Endothelial cell of umbilical vein (primary cell): Measurements from ENCODE around the gene AGAP3. TPM values are rescaled to one million over a fixed set of nuclear protein-coding genes. Genes with fewer than 3 reads are reported as not detected.

Source experiments
- BruUV-seq: library from RNA; stranded (reverse); fragments of 400-500 nt; replicated peaks from 2 replicates; lab custom pipeline; 2021; lab: Mats Ljungman, UMichigan
- CTCF ChIA-PET: fragments of 300-600, 350-600 bp; sonication (Branson Sonifier 250); formaldehyde crosslinking; loops from one replicate; lab custom pipeline; 2021; ENCODE audit warnings: antibody characterized with exemption, inconsistent platforms; lab: Charles Lee
- POLR2A ChIA-PET: fragments of 300-600, 350-600 bp; sonication (Branson Sonifier 250); formaldehyde crosslinking; loops from one replicate; lab custom pipeline; 2021; ENCODE audit warnings: antibody characterized with exemption, inconsistent platforms; lab: Charles Lee
- DNase-seq: peaks from one replicate; pipeline ENCODE4 v3.0.0-alpha.2; 2011; ENCODE audit warnings: low read depth, low spot score
- FAIRE-seq: peaks from 2 replicates; lab custom pipeline; 2011; peaks lifted over from hg19 to GRCh38; lab: Jason Lieb, UNC
- H2AFZ ChIP-seq: 2 replicates; pipeline ENCODE4 v1.6.0; 2012; ENCODE audit warnings: low read depth, low read length, control low read depth, inconsistent platforms
- H3K27ac ChIP-seq: 2 replicates; pipeline ENCODE4 v1.5.1; 2011; ENCODE audit warnings: low read depth, mild to moderate bottlenecking, control low read depth, low read length, moderate library complexity; ENCODE audit not compliant: insufficient read depth
- H3K27me3 ChIP-seq, 2 experiments: 2 replicates each; pipeline versions ENCODE4 v1.6.0 to v1.6.1; 2011; ENCODE audit warnings: low read length in 2 of 2, mixed read lengths in 1 of 2; ENCODE audit not compliant: control insufficient read depth in 2 of 2, insufficient read depth in 2 of 2
- H3K36me3 ChIP-seq, 2 experiments: 2 replicates in 1 of 2; 3 replicates in 1 of 2; pipeline ENCODE4 v1.5.1; 2011; ENCODE audit warnings: low read length in 2 of 2, mild to moderate bottlenecking in 1 of 2, moderate library complexity in 1 of 2; ENCODE audit not compliant: control insufficient read depth in 2 of 2, insufficient read depth in 2 of 2; ENCODE audit errors: extremely low read depth in 1 of 2
- H3K4me1 ChIP-seq: 3 replicates; pipeline ENCODE4 v1.5.1; 2011; ENCODE audit warnings: mild to moderate bottlenecking, low read length; ENCODE audit not compliant: control insufficient read depth, insufficient read depth; ENCODE audit errors: extremely low read depth
- H3K4me2 ChIP-seq: 2 replicates; pipeline ENCODE4 v1.6.1; 2011; ENCODE audit warnings: low read length, control low read depth, mixed read lengths; ENCODE audit not compliant: insufficient read depth
- H3K4me3 ChIP-seq, 3 experiments: fragments of 200-600 bp in 1 of 3; sonication (generic), shearing (Covaris generic) in 1 of 3; replicated peaks in 1 of 3; 2 replicates each; pipeline ENCODE4 v1.5.1; 2011 to 2016; ENCODE audit warnings: control low read depth in 3 of 3, low read length in 3 of 3, mild to moderate bottlenecking in 2 of 3, inconsistent platforms in 1 of 3, low read depth in 1 of 3, moderate library complexity in 1 of 3; ENCODE audit not compliant: insufficient read depth in 1 of 3
- H3K79me2 ChIP-seq: 2 replicates; pipeline ENCODE4 v1.6.0; 2012; ENCODE audit warnings: low read length, inconsistent platforms; ENCODE audit not compliant: control insufficient read depth, insufficient read depth
- H3K9ac ChIP-seq: replicated peaks from 2 replicates; pipeline ENCODE3; 2011; ENCODE audit warnings: low read length, control low read depth; ENCODE audit not compliant: insufficient read depth; ENCODE audit errors: extremely low read depth
- H3K9me1 ChIP-seq: replicated peaks from 3 replicates; pipeline ENCODE4 v1.6.0; 2011; ENCODE audit warnings: mild to moderate bottlenecking, low read length; ENCODE audit not compliant: control insufficient read depth, insufficient read depth; ENCODE audit errors: extremely low read depth
- H3K9me3 ChIP-seq: replicated peaks from 2 replicates; pipeline ENCODE4 v1.5.1; 2012; ENCODE audit warnings: low read length, inconsistent platforms; ENCODE audit not compliant: control insufficient read depth, insufficient read depth
- H4K20me1 ChIP-seq: replicated peaks from 2 replicates; pipeline ENCODE3; 2011; ENCODE audit warnings: mild to moderate bottlenecking, low read length; ENCODE audit not compliant: control insufficient read depth, insufficient read depth; ENCODE audit errors: extremely low read depth
- EZH2 ChIP-seq: IDR thresholded peaks from 2 replicates; pipeline ENCODE4 v1.6.1; 2012; ENCODE audit warnings: borderline replicate concordance, low read depth, mild to moderate bottlenecking, moderate library complexity, low read length, inconsistent platforms; ENCODE audit not compliant: severe bottlenecking
- FOS ChIP-seq: IDR thresholded peaks from 2 replicates; pipeline ENCODE4 v1.6.1; 2011; ENCODE audit warnings: mild to moderate bottlenecking, low read length, moderate library complexity, borderline replicate concordance; ENCODE audit not compliant: insufficient read depth
- GATA2 ChIP-seq: IDR thresholded peaks from 2 replicates; pipeline ENCODE4 v1.7.0; 2011; ENCODE audit warnings: low read depth, mild to moderate bottlenecking, moderate library complexity, mixed read lengths, low read length; ENCODE audit not compliant: insufficient read length, insufficient read depth
- JUN ChIP-seq: IDR thresholded peaks from 2 replicates; pipeline ENCODE4 v1.6.1; 2011; ENCODE audit warnings: borderline replicate concordance, low read depth; ENCODE audit not compliant: insufficient read length, insufficient read depth
- MAX ChIP-seq: IDR thresholded peaks from 2 replicates; pipeline ENCODE4 v1.6.1; 2011; ENCODE audit not compliant: insufficient read depth, insufficient read length
- MYC ChIP-seq: IDR thresholded peaks from one replicate; pipeline ENCODE4 v1.6.1; 2011; ENCODE audit warnings: mild to moderate bottlenecking, low read depth, low read length
- POLR2A ChIP-seq: IDR thresholded peaks from 2 replicates; pipeline ENCODE4 v1.6.1; 2012; ENCODE audit warnings: low read depth, mild to moderate bottlenecking, control low read depth, low read length
- POLR2AphosphoS5 ChIP-seq: IDR thresholded peaks from 2 replicates; pipeline ENCODE4 v1.6.1; 2012; ENCODE audit warnings: low read depth, mild to moderate bottlenecking, control low read depth, low read length, moderate library complexity; ENCODE audit not compliant: insufficient read depth
- dilution Hi-C: fragments of 300-500 bp; cut with MboI; formaldehyde crosslinking; loops from one replicate; pipeline ENCODE4 v1.15.0; 2019; ENCODE audit warnings: low sequenced_read_pairs; ENCODE audit not compliant: extremely low pct_ligation_motif_present
- intact Hi-C: fragments of 100-400 bp; cut with micrococcal nuclease; formaldehyde crosslinking; loops from one replicate; pipeline ENCODE4 v1.10.0; 2022
- polyA plus RNA-seq, 4 experiments: library from polyadenylated mRNA; depleted of rRNA in 3 of 4; stranded (reverse) in 3 of 4; unstranded in 1 of 4; fragments of >200 nt; gene quantifications; 2 replicates each; pipeline versions ENCODE4 v1.2.1 to v1.2.3, GENCODE V29; 2011 to 2012; ENCODE audit warnings: missing spikeins in 1 of 4
- total RNA-seq: library from RNA; stranded (reverse); gene quantifications from 2 replicates; pipeline ENCODE4 v1.2.3, GENCODE V29; 2021
- TF ChIP-seq, protein P1 (sequence below), 2 donors: IDR thresholded peaks; 1 replicate in 1 of 2; 2 replicates in 1 of 2; pipeline ENCODE4 v1.5.1; 2011; ENCODE audit warnings: low read length in 2 of 2, mild to moderate bottlenecking in 2 of 2, moderate library complexity in 2 of 2, control low read depth in 1 of 2, inconsistent platforms in 1 of 2, low read depth in 1 of 2; ENCODE audit not compliant: insufficient read depth in 1 of 2; ENCODE audit errors: extremely low read depth in 1 of 2

Gene AGAP3
- total and polyA plus RNA-seq, 2 donors (not counting 3 experiments of a cell fraction or from before 2014, with no cell fraction given), result 171 to 174 TPM

GRCh38 chr7:151079199-151079910 is 6.9 kb upstream of the AGAP3 start:
- intact Hi-C loops, result no loop called here
- H3K9ac ChIP-seq, result peak overlapping the region; percentile 88
- H3K36me3 ChIP-seq, result peaks cover 2 to 15% of the 10 kb centered on the region in 2 experiments
- H3K4me1 ChIP-seq, result peaks cover 34% of the 10 kb centered on the region
- no peaks in the 10 kb centered on the region for H3K9me3 ChIP-seq
- no peak overlapping the region for H2AFZ ChIP-seq
- no peak overlapping the region for H3K27ac ChIP-seq
- peak overlapping the region in 2 of 3 experiments; percentile 53 to 75 for H3K4me3 ChIP-seq
- dilution Hi-C loops, result no loop called here
- H3K79me2 ChIP-seq, result peaks cover 28% of the 10 kb centered on the region
- ChIA-PET POLR2A (no interaction called here), CTCF (no interaction called here)
- H3K4me2 ChIP-seq, result peak overlapping the region; percentile 69
- TF ChIP-seq, protein P1, sequence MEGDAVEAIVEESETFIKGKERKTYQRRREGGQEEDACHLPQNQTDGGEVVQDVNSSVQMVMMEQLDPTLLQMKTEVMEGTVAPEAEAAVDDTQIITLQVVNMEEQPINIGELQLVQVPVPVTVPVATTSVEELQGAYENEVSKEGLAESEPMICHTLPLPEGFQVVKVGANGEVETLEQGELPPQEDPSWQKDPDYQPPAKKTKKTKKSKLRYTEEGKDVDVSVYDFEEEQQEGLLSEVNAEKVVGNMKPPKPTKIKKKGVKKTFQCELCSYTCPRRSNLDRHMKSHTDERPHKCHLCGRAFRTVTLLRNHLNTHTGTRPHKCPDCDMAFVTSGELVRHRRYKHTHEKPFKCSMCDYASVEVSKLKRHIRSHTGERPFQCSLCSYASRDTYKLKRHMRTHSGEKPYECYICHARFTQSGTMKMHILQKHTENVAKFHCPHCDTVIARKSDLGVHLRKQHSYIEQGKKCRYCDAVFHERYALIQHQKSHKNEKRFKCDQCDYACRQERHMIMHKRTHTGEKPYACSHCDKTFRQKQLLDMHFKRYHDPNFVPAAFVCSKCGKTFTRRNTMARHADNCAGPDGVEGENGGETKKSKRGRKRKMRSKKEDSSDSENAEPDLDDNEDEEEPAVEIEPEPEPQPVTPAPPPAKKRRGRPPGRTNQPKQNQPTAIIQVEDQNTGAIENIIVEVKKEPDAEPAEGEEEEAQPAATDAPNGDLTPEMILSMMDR (IDR thresholded peaks at IDR 0.05; ENCODE audit: extremely low read depth in 1 of 2, insufficient read depth in 1 of 2, low read depth in 1 of 2, low read length in 2 of 2), result no peak
- TF ChIP-seq POLR2A (no peak), JUN (no peak), MAX (no peak), EZH2 (no peak), FOS (no peak), POLR2AphosphoS5 (no peak), GATA2 (no peak), MYC (no peak)
- no peaks in the 10 kb centered on the region for H3K27me3 ChIP-seq
- no TSS peak for BruUV-seq
- FAIRE-seq, result no peak
- DNase-seq, result no peak
- H3K9me1 ChIP-seq, result no peaks in the 10 kb centered on the region
- H4K20me1 ChIP-seq, result no peaks in the 10 kb centered on the region
